ENCODE results near the gene DNAJC5.

The DNAJC5 gene

GRCh38 chr20:63976980-63977738 is 82.2 kb downstream of the DNAJC5 start:
- Histone ChIP-seq H3K36me3 (ENCODE audit: control insufficient read depth in 1 of 2, insufficient read depth in 2 of 2, low read length in 2 of 2) (no peaks in the 10 kb centered on the region), H3K27ac (ENCODE audit: low read length) (no peak overlapping the region), H3K4me1 (ENCODE audit: control insufficient read depth in 1 of 2, insufficient read depth in 2 of 2, low read length in 2 of 2) (peaks cover 0 to 34% of the 10 kb centered on the region in 2 donors)

DNA sequence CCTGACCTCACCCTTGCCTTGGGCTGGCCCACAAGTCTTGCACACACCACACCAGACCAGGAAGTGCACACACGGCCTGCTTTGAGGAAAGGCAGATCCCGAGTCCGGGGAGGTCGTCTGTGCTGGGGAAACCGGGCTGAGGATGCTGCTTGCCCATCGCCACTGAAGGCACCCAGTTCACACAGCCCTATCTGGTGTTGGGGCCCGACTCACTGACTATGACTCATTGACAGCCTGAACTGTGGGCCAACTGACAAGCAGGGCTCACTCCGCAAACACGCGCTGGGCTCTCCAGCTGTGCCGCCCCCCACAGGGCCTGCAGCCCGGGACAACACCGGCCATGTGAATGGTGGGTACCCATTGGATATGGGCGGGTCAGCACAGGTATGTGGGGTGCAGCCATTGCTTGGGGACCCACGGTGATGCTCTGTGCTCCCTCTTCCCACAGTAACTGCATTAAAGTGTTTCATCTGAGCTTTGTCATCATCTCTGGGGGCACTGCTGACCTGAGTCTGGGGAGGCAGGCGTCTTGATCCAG is 82.9 kb downstream of the DNAJC5 start:
- Histone ChIP-seq H3K27ac (ENCODE audit: low read length) (no peak overlapping the region), H3K36me3 (ENCODE audit: control insufficient read depth in 1 of 2, insufficient read depth in 2 of 2, low read length in 2 of 2) (peaks cover 2% of the 10 kb centered on the region in 2 donors), H3K9me3 (ENCODE audit: control insufficient read depth in 1 of 2, low read length in 2 of 2) (no peaks in the 10 kb centered on the region), H3K27me3 (ENCODE audit: low read depth, low read length) (no peaks in the 10 kb centered on the region), H3K4me1 (ENCODE audit: control insufficient read depth in 1 of 2, insufficient read depth in 2 of 2, low read length in 2 of 2) (peaks cover 4 to 38% of the 10 kb centered on the region in 2 donors), H3K4me3 (ENCODE audit: low read depth in 1 of 2, low read length in 2 of 2) (no peak overlapping the region)

More at GRCh38 chr20:63976980-63977738, 82.2 kb downstream of the DNAJC5 start:
- Histone ChIP-seq H3K27me3 (ENCODE audit: low read depth, low read length) (no peaks in the 10 kb centered on the region), H3K9me3 (ENCODE audit: control insufficient read depth in 1 of 2, low read length in 2 of 2) (no peaks in the 10 kb centered on the region), H3K4me3 (ENCODE audit: low read depth in 1 of 2, low read length in 2 of 2) (no peak overlapping the region)

DNA sequence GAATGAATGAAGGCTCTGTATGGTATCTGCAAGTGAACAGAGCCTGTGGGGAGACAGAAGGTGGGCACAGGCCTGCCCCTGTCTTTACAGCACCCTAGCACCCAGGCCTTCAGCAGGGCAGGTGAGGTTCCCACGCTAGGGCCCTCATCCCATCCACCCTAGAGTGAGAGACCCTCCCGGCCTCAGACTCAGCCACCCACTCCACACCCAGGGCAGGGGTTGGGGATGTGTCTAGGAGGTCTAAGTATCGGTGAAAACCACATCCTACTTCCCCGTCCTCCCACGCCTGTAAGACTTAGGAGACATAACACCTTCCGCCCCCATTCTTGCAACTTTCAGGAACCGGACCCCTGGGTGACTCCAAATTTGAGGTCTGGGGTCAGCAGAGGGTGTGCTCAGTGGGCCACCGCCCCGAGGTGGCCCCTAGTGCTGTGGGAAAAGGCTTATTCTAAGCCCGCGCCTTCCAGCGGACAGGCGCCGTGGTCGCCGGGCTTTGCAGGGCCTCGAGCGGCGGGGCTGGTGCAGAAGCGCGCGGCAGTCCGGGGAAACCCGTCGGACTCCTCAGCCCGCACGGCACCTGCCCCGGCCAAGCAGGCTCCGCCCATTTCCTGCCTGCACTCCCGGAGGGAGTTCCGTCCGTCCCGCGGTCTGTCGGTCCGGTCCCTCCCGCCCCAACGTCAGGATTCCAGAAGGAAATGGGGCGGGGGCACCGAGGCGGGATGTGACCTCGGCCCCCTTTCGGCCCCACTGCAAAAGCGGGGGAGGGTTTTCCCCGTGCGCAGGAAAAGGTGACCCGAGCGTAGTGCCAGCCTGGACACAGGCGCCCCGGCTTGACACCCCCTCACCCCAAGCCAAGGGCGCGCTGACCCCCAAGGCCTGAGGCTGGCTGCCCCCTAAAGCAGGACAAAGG is 83.6 kb downstream of the DNAJC5 start:
- Histone ChIP-seq H3K4me3 (ENCODE audit: low read depth in 1 of 2, low read length in 2 of 2) (peak overlapping the region; percentile 52 to 60), H3K4me1 (ENCODE audit: control insufficient read depth in 1 of 2, insufficient read depth in 2 of 2, low read length in 2 of 2) (peaks cover 4 to 37% of the 10 kb centered on the region in 2 donors), H3K27me3 (ENCODE audit: low read depth, low read length) (no peaks in the 10 kb centered on the region), H3K36me3 (ENCODE audit: control insufficient read depth in 1 of 2, insufficient read depth in 2 of 2, low read length in 2 of 2) (peaks cover 8 to 9% of the 10 kb centered on the region in 2 donors), H3K9me3 (ENCODE audit: control insufficient read depth in 1 of 2, low read length in 2 of 2) (no peaks in the 10 kb centered on the region), H3K27ac (ENCODE audit: low read length) (no peak overlapping the region)

GRCh38 chr20:63979229-63979556 is 84.3 kb downstream of the DNAJC5 start:
- Histone ChIP-seq H3K27me3 (ENCODE audit: low read depth, low read length) (no peaks in the 10 kb centered on the region), H3K27ac (ENCODE audit: low read length) (no peak overlapping the region), H3K9me3 (ENCODE audit: control insufficient read depth in 1 of 2, low read length in 2 of 2) (no peaks in the 10 kb centered on the region), H3K36me3 (ENCODE audit: control insufficient read depth in 1 of 2, insufficient read depth in 2 of 2, low read length in 2 of 2) (peaks cover 8 to 14% of the 10 kb centered on the region in 2 donors), H3K4me3 (ENCODE audit: low read depth in 1 of 2, low read length in 2 of 2) (peak overlapping the region; percentile 52 to 60), H3K4me1 (ENCODE audit: control insufficient read depth in 1 of 2, insufficient read depth in 2 of 2, low read length in 2 of 2) (peaks cover 4 to 32% of the 10 kb centered on the region in 2 donors)

DNA sequence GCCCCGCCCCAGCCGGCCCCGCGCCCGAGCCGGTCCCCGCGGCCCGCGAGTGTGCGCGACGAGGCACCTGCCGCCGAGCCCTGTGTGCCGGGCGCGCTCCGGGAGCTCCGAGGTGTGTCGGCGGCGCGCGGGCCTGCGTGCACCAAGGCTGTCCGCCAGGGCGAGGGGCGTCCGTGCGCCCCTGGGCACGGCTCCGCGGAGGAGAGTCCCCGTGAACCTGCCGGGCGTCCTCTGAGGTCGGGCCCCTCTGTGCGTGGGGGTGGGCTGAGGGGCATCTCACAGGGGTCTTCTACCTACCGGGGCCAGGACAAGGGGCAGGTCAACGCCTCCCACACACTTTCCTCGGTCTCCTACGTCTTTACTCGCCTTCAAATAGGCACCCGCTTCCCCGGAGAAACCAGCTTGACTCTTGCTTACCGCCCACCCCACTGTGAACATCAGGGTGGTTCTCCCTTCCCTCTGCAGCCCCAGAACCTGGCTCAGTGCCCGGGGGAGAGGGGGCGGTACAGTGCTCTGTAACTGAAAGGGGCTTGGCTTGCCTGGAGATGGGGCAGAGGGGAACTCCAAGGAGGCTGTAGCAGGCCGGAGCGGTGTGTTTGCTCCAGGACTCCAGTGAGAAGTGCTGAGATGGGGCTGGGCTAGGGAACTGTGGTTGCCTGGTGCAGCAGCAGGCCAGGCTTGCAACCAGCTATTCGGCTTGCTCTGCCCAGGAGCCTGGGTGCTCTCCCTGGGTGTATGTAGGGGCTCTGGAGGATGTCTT is 84.8 kb downstream of the DNAJC5 start, which contains the start of gene SAMD10:
TSS of gene SAMD10 (minus strand) at position 86 of the 760 bp plus-strand sequence. CDS start 175 bp downstream, outside the sequence.
- Histone ChIP-seq H3K9me3 (ENCODE audit: control insufficient read depth in 1 of 2, low read length in 2 of 2) (no peaks in the 10 kb centered on the region), H3K4me1 (ENCODE audit: control insufficient read depth in 1 of 2, insufficient read depth in 2 of 2, low read length in 2 of 2) (peaks cover 4 to 30% of the 10 kb centered on the region in 2 donors), H3K27ac (ENCODE audit: low read length) (no peak within 1 kb of the TSS), H3K4me3 (ENCODE audit: low read depth in 1 of 2, low read length in 2 of 2) (peak within 1 kb of the TSS; percentile 78 to 96), H3K27me3 (ENCODE audit: low read depth, low read length) (no peaks in the 10 kb centered on the region), H3K36me3 (ENCODE audit: control insufficient read depth in 1 of 2, insufficient read depth in 2 of 2, low read length in 2 of 2) (peaks cover 12 to 19% of the 10 kb centered on the region in 2 donors)

DNA sequence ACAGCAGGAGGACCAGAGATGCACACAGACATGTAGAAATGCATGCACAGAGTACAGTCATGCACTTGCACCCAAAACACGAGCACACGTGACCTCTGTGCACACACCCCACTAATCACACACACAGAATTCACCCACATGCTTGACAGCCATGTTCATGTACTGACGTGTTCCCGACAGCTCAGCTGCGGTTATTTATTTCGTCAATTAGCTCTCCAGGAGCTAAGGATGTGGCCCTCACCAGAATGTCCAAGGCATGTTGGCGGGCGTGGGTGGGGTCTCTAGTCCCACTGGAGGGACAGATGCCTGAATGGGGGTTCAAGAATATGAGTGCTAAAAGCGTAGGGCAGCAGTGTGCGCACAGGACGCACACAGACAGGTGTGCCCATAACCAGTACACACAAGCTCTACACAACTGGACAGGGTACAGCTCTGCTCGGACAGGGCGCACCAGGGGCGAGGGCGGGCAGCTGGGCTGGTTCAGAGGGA is 85.4 kb downstream of the DNAJC5 start:
- Histone ChIP-seq H3K36me3 (ENCODE audit: control insufficient read depth in 1 of 2, insufficient read depth in 2 of 2, low read length in 2 of 2) (peaks cover 18 to 25% of the 10 kb centered on the region in 2 donors), H3K27ac (ENCODE audit: low read length) (no peak overlapping the region), H3K27me3 (ENCODE audit: low read depth, low read length) (no peaks in the 10 kb centered on the region), H3K9me3 (ENCODE audit: control insufficient read depth in 1 of 2, low read length in 2 of 2) (no peaks in the 10 kb centered on the region), H3K4me3 (ENCODE audit: low read depth in 1 of 2, low read length in 2 of 2) (peak overlapping the region; percentile 78 to 96), H3K4me1 (ENCODE audit: control insufficient read depth in 1 of 2, insufficient read depth in 2 of 2, low read length in 2 of 2) (peaks cover 4 to 30% of the 10 kb centered on the region in 2 donors)

DNA sequence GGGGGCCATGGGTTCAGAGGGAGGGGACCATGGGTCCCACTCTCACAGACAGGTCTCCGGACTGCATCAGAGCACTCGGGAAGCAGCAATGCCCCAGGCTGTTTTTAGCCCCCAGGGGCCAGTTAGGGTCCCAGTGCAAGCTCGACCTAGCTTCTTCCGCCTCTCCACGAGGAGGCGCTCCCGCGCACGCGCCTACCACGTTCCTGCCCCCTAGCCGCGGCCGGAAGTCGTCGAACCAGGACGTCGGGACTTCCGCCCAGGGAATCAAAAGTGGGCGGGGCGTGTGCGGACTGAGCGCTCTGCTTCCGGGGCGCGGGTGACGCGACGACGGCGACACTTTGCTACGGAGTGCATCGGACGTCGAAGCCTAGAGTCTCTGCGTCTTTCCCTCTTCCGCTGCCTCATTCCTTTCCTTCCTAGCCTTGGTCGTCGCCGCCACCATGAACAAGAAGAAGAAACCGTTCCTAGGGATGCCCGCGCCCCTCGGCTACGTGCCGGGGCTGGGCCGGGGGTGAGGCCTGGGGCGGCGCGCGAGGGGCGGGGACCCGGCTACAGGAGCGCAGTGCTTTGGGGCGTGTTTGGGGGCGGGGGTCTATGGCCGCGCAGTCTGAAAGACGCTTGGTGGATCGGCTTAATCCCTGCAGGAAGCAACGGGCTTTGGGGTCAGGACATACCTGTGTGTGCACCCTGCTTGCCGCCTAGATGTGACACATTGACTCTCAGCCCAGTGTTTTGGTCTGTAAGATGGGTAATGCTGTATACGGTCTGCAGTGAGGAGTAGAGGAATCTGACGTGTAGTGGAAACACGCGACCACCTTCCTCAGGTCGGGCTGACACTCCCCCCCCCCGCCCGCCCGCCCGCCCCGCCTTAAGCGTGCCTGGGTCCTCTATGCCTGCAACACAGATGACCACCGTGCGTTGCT is 86.1 kb downstream of the DNAJC5 start, which contains the start of gene PRPF6:
TSS of gene PRPF6 (plus strand) at position 327 of the 923 bp plus-strand sequence. CDS start at position 441, 114 bp downstream.
- H3K4me1 ChIP-seq (ENCODE audit: control insufficient read depth in 1 of 2, insufficient read depth in 2 of 2, low read length in 2 of 2) = peaks cover 4 to 30% of the 10 kb centered on the region in 2 donors
- peak within 1 kb of the TSS; percentile 78 to 96 for H3K4me3 ChIP-seq (ENCODE audit: low read depth in 1 of 2, low read length in 2 of 2)
- no peaks in the 10 kb centered on the region for H3K9me3 ChIP-seq (ENCODE audit: control insufficient read depth in 1 of 2, low read length in 2 of 2)
- H3K27ac ChIP-seq (ENCODE audit: low read length) = no peak within 1 kb of the TSS
- no peaks in the 10 kb centered on the region for H3K27me3 ChIP-seq (ENCODE audit: low read depth, low read length)
- peaks cover 19 to 32% of the 10 kb centered on the region in 2 donors for H3K36me3 ChIP-seq (ENCODE audit: control insufficient read depth in 1 of 2, insufficient read depth in 2 of 2, low read length in 2 of 2)

GRCh38 chr20:63982937-63983336 is 88.0 kb downstream of the DNAJC5 start:
- Histone ChIP-seq H3K4me1 (ENCODE audit: control insufficient read depth in 1 of 2, insufficient read depth in 2 of 2, low read length in 2 of 2) (peaks cover 4 to 30% of the 10 kb centered on the region in 2 donors), H3K4me3 (ENCODE audit: low read depth in 1 of 2, low read length in 2 of 2) (no peak overlapping the region), H3K9me3 (ENCODE audit: control insufficient read depth in 1 of 2, low read length in 2 of 2) (no peaks in the 10 kb centered on the region), H3K27me3 (ENCODE audit: low read depth, low read length) (no peaks in the 10 kb centered on the region), H3K27ac (ENCODE audit: low read length) (no peak overlapping the region), H3K36me3 (ENCODE audit: control insufficient read depth in 1 of 2, insufficient read depth in 2 of 2, low read length in 2 of 2) (peaks cover 19 to 44% of the 10 kb centered on the region in 2 donors)
